D721Med (cell line): ENCODE data around the gene SLC9A9.

Experiments
- DNase-seq: peaks from one replicate; pipeline ENCODE4 v3.0.0; 2011; ENCODE audit warnings: low spot score; ENCODE audit not compliant: insufficient read length
- FAIRE-seq: peaks from 2 replicates; lab custom pipeline; 2011; peaks lifted over from hg19 to GRCh38; lab: Jason Lieb, UNC
- CTCF ChIP-seq: IDR thresholded peaks from 2 replicates; pipeline ENCODE4 v1.5.1; 2012; ENCODE audit warnings: mild to moderate bottlenecking, control low read depth; ENCODE audit not compliant: insufficient read depth; ENCODE audit errors: missing control alignments

SLC9A9 gene

GRCh38 chr3:143430568-143430967 is 417.7 kb downstream of the SLC9A9 start:
- no peak for DNase-seq
- FAIRE-seq, result no peak
- no peak for TF ChIP-seq CTCF

- no peak for TF ChIP-seq CTCF
Observed at GRCh38 chr3:143429628-143430514, 418.4 kb downstream of the SLC9A9 start.

GRCh38 chr3:143428294-143428693 is 420.0 kb downstream of the SLC9A9 start:
- no peak for DNase-seq
- no peak for TF ChIP-seq CTCF
- FAIRE-seq, result no peak

More at GRCh38 chr3:143429628-143430514, 418.4 kb downstream of the SLC9A9 start:
- FAIRE-seq (no peak), DNase-seq (no peak)

- DNase-seq (no peak), FAIRE-seq (no peak)
- no peak for TF ChIP-seq CTCF
Observed at GRCh38 chr3:143427631-143428030, 420.6 kb downstream of the SLC9A9 start.

GRCh38 chr3:143424874-143425273 is 423.4 kb downstream of the SLC9A9 start:
- no peak for TF ChIP-seq CTCF
- no peak for FAIRE-seq
- no peak for DNase-seq

- no peak for DNase-seq
- no peak for TF ChIP-seq CTCF
- no peak for FAIRE-seq
Observed at GRCh38 chr3:143421556-143421955, 426.7 kb downstream of the SLC9A9 start.

- TF ChIP-seq CTCF, result no peak
- DNase-seq, result no peak
- FAIRE-seq, result no peak
Observed at GRCh38 chr3:143419611-143420010, 428.7 kb downstream of the SLC9A9 start.
